ENCODE data around the gene FAAP20. TPM values are rescaled to one million over a fixed set of nuclear protein-coding genes. Genes with fewer than 3 reads are reported as not detected.

FAAP20 gene
- total RNA-seq, 3 donors from 2014 or later: 23.4 to 42.6 (median 32.0) TPM

GRCh38 chr1:2229037-2229864 is 34.7 kb upstream of the FAAP20 start:
- intact Hi-C loops (cut with DNase I, micrococcal nuclease): no loop called here
- H3K9me3 ChIP-seq: no peaks in the 10 kb centered on the region
- H3K36me3 ChIP-seq (ENCODE audit: low read depth): no peaks in the 10 kb centered on the region
- ATAC-seq (peak; percentile 35), DNase-seq (peak; percentile 74 to 85 (median 82))
- no peak for TF ChIP-seq CTCF (IDR thresholded peaks at IDR 0.05)
- H3K4me1 ChIP-seq (ENCODE audit: low read depth): peaks cover 48% of the 10 kb centered on the region
- peak overlapping the region; percentile 48 for H3K4me3 ChIP-seq

DNA sequence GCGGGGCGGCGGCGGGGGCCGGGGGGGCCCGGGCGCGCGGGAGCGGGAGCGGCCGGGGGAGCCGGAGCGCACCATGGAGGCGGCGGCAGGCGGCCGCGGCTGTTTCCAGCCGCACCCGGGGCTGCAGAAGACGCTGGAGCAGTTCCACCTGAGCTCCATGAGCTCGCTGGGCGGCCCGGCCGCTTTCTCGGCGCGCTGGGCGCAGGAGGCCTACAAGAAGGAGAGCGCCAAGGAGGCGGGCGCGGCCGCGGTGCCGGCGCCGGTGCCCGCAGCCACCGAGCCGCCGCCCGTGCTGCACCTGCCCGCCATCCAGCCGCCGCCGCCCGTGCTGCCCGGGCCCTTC is 34.1 kb upstream of the FAAP20 start:
- Histone ChIP-seq H3K36me3 (ENCODE audit: low read depth) (no peaks in the 10 kb centered on the region), H3K9me3 (no peaks in the 10 kb centered on the region), H3K4me1 (ENCODE audit: low read depth) (peaks cover 42% of the 10 kb centered on the region), H3K4me3 (peak overlapping the region; percentile 48)
- no peak for TF ChIP-seq CTCF (IDR thresholded peaks at IDR 0.05)
- ATAC-seq (peak; percentile 1), DNase-seq (peak in 2 of 3 donors; percentile 67 to 71)
- intact Hi-C loops (cut with DNase I, micrococcal nuclease): no loop called here

- intact Hi-C loops (cut with DNase I, micrococcal nuclease): no loop called here
These were observed 33.6 kb upstream of the FAAP20 start, which contains the start of gene SKI for GRCh38 chr1:2228157-2228594. Gene SKI, plus strand, starts transcription at chr1:2228319. Its CDS starts 448 bp downstream, at chr1:2228767.

DNA sequence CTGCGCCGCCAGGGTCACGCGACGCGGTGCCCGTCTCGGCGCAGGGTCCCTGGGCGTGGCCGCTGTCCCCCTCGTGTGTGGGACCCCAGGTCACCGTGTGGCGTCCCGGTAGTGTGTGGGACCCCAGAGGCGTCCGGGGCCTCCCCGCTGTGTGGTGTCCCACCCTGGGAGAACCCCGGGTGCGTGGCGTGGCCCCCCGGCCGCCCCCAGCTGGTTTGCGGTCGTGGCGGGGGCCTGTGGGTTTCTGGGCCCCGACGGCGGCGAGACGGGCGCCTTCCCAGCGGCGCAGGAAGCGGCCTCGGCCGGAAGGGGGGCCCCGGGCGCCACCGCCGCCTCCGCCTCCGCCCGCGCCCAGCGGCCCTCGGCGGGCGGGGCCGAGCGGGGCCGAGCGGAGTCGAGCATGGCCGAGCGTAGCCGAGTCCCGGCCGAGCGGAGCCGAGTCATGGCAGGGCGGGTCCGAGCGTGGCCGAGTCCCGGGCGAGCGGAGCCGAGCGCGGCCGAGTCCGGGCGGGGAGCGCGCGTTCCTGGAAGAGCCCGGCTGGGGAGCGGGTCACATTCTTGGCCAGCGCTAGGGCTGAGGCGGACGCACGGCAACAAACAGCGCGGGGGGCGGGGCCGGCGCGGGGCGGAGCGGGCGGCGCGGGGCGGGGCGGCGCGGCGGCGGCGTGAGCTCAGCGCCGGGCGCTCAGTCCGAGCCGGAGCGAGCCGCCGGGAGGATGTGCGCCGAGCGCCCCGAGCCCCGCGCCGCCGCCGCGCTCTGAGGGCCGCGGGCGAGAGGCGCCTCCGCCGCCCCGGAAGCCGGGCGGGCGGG is 33.0 kb upstream of the FAAP20 start:
- peak; percentile 90 for ATAC-seq
- intact Hi-C loops (cut with DNase I, micrococcal nuclease): no loop called here

More at GRCh38 chr1:2228157-2228594, 33.6 kb upstream of the FAAP20 start, which contains the start of gene SKI:
- Histone ChIP-seq H3K4me3 (peak within 1 kb of the TSS; percentile 48), H3K36me3 (ENCODE audit: low read depth) (no peaks in the 10 kb centered on the region), H3K4me1 (ENCODE audit: low read depth) (peaks cover 38% of the 10 kb centered on the region), H3K9me3 (no peaks in the 10 kb centered on the region)
- peak in 1 of 3 donors; percentile 20 for DNase-seq
- no peak for ATAC-seq
- no peak for TF ChIP-seq CTCF (IDR thresholded peaks at IDR 0.05)

More for the DNA sequence above, 33.0 kb upstream of the FAAP20 start:
- H3K36me3 ChIP-seq (ENCODE audit: low read depth): no peaks in the 10 kb centered on the region
- peak overlapping the region; percentile 38 for H3K4me3 ChIP-seq
- no peaks in the 10 kb centered on the region for H3K9me3 ChIP-seq
- peak; percentile 95 to 99 (median 97) for DNase-seq
- H3K4me1 ChIP-seq (ENCODE audit: low read depth): peaks cover 32% of the 10 kb centered on the region
- no peak for TF ChIP-seq CTCF (IDR thresholded peaks at IDR 0.05)

Measured in mucosa of descending colon (tissue), 3 donors.